ENCODE measurements around the gene GPX8.

DNA sequence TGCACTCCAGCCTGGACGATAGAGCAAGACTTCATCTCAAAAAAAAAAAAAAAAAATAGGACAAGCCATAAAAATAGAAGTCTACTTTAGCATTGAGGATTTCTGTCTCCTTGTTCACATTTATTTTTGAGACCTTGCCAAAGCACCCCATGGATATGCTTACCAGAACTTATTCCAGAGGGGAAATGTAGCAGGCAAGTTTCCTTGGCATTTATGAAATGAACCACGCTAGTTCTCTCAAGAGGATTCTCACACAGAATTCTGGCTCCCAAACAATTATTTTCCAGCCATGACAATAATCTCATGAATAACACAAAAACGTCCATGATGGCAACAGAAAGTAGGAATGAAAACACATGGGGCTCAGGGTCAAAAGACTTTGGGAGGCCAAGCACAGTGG, 23.4 kb upstream of the GPX8 start:
- TF ChIP-seq POLR2A (IDR thresholded peaks at IDR 0.05): no peak
- TF ChIP-seq, protein P1, sequence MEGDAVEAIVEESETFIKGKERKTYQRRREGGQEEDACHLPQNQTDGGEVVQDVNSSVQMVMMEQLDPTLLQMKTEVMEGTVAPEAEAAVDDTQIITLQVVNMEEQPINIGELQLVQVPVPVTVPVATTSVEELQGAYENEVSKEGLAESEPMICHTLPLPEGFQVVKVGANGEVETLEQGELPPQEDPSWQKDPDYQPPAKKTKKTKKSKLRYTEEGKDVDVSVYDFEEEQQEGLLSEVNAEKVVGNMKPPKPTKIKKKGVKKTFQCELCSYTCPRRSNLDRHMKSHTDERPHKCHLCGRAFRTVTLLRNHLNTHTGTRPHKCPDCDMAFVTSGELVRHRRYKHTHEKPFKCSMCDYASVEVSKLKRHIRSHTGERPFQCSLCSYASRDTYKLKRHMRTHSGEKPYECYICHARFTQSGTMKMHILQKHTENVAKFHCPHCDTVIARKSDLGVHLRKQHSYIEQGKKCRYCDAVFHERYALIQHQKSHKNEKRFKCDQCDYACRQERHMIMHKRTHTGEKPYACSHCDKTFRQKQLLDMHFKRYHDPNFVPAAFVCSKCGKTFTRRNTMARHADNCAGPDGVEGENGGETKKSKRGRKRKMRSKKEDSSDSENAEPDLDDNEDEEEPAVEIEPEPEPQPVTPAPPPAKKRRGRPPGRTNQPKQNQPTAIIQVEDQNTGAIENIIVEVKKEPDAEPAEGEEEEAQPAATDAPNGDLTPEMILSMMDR (IDR thresholded peaks at IDR 0.05): no peak

Data from gastroesophageal sphincter (tissue), 3 donors.